Astrocyte of the hippocampus (primary cell): ENCODE data around the gene CGNL1.

ENCODE experiments used
- DNase-seq: peaks from one replicate; pipeline ENCODE4 v3.0.0; 2011; ENCODE audit warnings: low read depth, low spot score

The CGNL1 gene

GRCh38 chr15:57385923-57386390, 9.7 kb downstream of the CGNL1 start:
- DNase-seq, result no peak

- no peak for DNase-seq
Measured at GRCh38 chr15:57386976-57387375, 10.7 kb downstream of the CGNL1 start.

- no peak for DNase-seq
Measured at GRCh38 chr15:57387564-57388076, 11.3 kb downstream of the CGNL1 start.

GRCh38 chr15:57388464-57388863, 12.2 kb downstream of the CGNL1 start:
- peak; percentile 62 for DNase-seq

GRCh38 chr15:57389991-57390390, 13.7 kb downstream of the CGNL1 start:
- DNase-seq, result no peak

GRCh38 chr15:57390583-57390982, 14.3 kb downstream of the CGNL1 start:
- no peak for DNase-seq

GRCh38 chr15:57391537-57391936, 15.2 kb downstream of the CGNL1 start:
- DNase-seq, result no peak

GRCh38 chr15:57393061-57393460, 16.8 kb downstream of the CGNL1 start:
- DNase-seq, result no peak

GRCh38 chr15:57395292-57395691, 19.0 kb downstream of the CGNL1 start:
- peak; percentile 92 for DNase-seq

GRCh38 chr15:57398336-57398735, 22.0 kb downstream of the CGNL1 start:
- DNase-seq, result no peak

- DNase-seq, result peak; percentile 34
Measured at GRCh38 chr15:57401546-57401945, 25.2 kb downstream of the CGNL1 start.

GRCh38 chr15:57403017-57403416, 26.7 kb downstream of the CGNL1 start:
- no peak for DNase-seq

- DNase-seq, result no peak
Measured at GRCh38 chr15:57403566-57404325, 27.4 kb downstream of the CGNL1 start.

GRCh38 chr15:57405133-57405532, 28.8 kb downstream of the CGNL1 start:
- no peak for DNase-seq

- peak; percentile 18 for DNase-seq
Measured at GRCh38 chr15:57406062-57406772, 29.9 kb downstream of the CGNL1 start.

- no peak for DNase-seq
Measured at GRCh38 chr15:57410373-57410772, 34.1 kb downstream of the CGNL1 start.

- no peak for DNase-seq
Measured at GRCh38 chr15:57411945-57412768, 35.9 kb downstream of the CGNL1 start.

- no peak for DNase-seq
Measured at GRCh38 chr15:57415602-57416001, 39.3 kb downstream of the CGNL1 start.

GRCh38 chr15:57418635-57419034, 42.3 kb downstream of the CGNL1 start:
- DNase-seq, result peak; percentile 37

- DNase-seq, result no peak
Measured at GRCh38 chr15:57419335-57419734, 43.0 kb downstream of the CGNL1 start.

GRCh38 chr15:57421110-57421509, 44.8 kb downstream of the CGNL1 start:
- DNase-seq, result no peak

GRCh38 chr15:57421551-57421950, 45.2 kb downstream of the CGNL1 start:
- no peak for DNase-seq
